Esophagus squamous epithelium (tissue), 4 donors: ENCODE measurements around the gene TSHZ2.

Experiments
- CTCF ChIP-seq, 6 experiments: fragments of 450-650 bp in 4 of 6; fragments of 200-600 bp in 2 of 6; sonication (generic) in 2 of 6; IDR thresholded peaks; one replicate each; pipeline ENCODE4 v1.5.1; 2016 to 2019; ENCODE audit warnings: antibody characterized with exemption in 6 of 6, mild to moderate bottlenecking in 4 of 6, moderate library complexity in 4 of 6
- POLR2A ChIP-seq, 4 donors: fragments of 450-650 bp; IDR thresholded peaks; one replicate each; pipeline ENCODE4 v1.6.1; 2017; ENCODE audit warnings: antibody characterized with exemption in 4 of 4, mild to moderate bottlenecking in 4 of 4, moderate library complexity in 3 of 4

GRCh38 chr20:53309515-53309914 lies 337.4 kb downstream of the TSHZ2 start:
- TF ChIP-seq CTCF (IDR thresholded peaks at IDR 0.05) = no peak
- no peak for TF ChIP-seq POLR2A (IDR thresholded peaks at IDR 0.05)
